PC-3 (cell line): ENCODE data around the gene MAP2K2. TPM values are rescaled to one million over a fixed set of nuclear protein-coding genes. Genes with fewer than 3 reads are reported as not detected.

Experiments
- ATAC-seq: fragments of 200-7000 bp; cut with Tn5 transposase; 2 replicates; pipeline ENCODE4 v1.9.1; 2020; ENCODE audit warnings: mild to moderate bottlenecking, moderate library complexity
- BruUV-seq: library from RNA; stranded (reverse); fragments of 400-500 nt; replicated peaks from 2 replicates; lab custom pipeline; 2021; lab: Mats Ljungman, UMichigan
- CTCF ChIA-PET: fragments of 300-600 bp; sonication (Branson Sonifier 250); formaldehyde crosslinking; loops from one replicate; lab custom pipeline; 2022; ENCODE audit warnings: antibody characterized with exemption; lab: Charles Lee
- POLR2A ChIA-PET: fragments of 300-600 bp; sonication (Branson Sonifier 250); formaldehyde crosslinking; loops from one replicate; lab custom pipeline; 2022; ENCODE audit warnings: antibody characterized with exemption; ENCODE audit not compliant: unreplicated experiment; lab: Charles Lee
- DNase-seq: peaks from one replicate; pipeline ENCODE4 v3.0.0-alpha.2; 2015
- H2AFZ ChIP-seq: fragments of 300-600 bp; sonication (generic); 2 replicates; pipeline ENCODE4 v1.6.0; 2016; ENCODE audit warnings: antibody characterized with exemption, low read length
- H3F3A ChIP-seq: fragments of 300-600 bp; sonication (generic); one replicate; pipeline ENCODE4 v1.6.0; 2017; ENCODE audit warnings: antibody characterized with exemption, low read length, control low read depth, mild to moderate bottlenecking; ENCODE audit not compliant: unreplicated experiment
- H3K27ac ChIP-seq: fragments of 300-600 bp; sonication (generic); 2 replicates; pipeline ENCODE4 v1.5.1; 2016; ENCODE audit warnings: mild to moderate bottlenecking, low read length
- H3K27me3 ChIP-seq: fragments of 300-600 bp; sonication (generic); 2 replicates; pipeline ENCODE4 v1.6.1; 2016; ENCODE audit warnings: low read length, mixed read lengths
- H3K36me3 ChIP-seq: fragments of 300-600 bp; sonication (generic); 2 replicates; pipeline ENCODE4 v1.6.1; 2016; ENCODE audit warnings: low read depth, mixed run types, low read length, mixed read lengths
- H3K4me1 ChIP-seq: fragments of 300-600 bp; sonication (generic); 2 replicates; pipeline ENCODE4 v1.5.1; 2016; ENCODE audit warnings: low read length; ENCODE audit not compliant: insufficient read depth
- H3K4me2 ChIP-seq: fragments of 300-600 bp; sonication (generic); 2 replicates; pipeline ENCODE4 v1.6.0; 2016; ENCODE audit warnings: low read length
- H3K4me3 ChIP-seq: fragments of 300-600 bp; sonication (generic); 2 replicates; pipeline ENCODE4 v1.5.1; 2016; ENCODE audit warnings: mild to moderate bottlenecking, low read length, mixed read lengths
- H3K79me2 ChIP-seq: fragments of 300-600 bp; sonication (generic); 2 replicates; pipeline ENCODE4 v1.6.1; 2017; ENCODE audit warnings: low read length, mixed read lengths
- H3K9ac ChIP-seq: fragments of 300-600 bp; sonication (generic); 2 replicates; pipeline ENCODE4 v1.6.0; 2016; ENCODE audit warnings: mild to moderate bottlenecking, low read length
- H3K9me2 ChIP-seq: fragments of 300-600 bp; sonication (generic); replicated peaks from 2 replicates; pipeline ENCODE4 v1.6.1; 2016; ENCODE audit warnings: mixed run types, low read length, mixed read lengths
- H3K9me3 ChIP-seq: fragments of 300-600 bp; sonication (generic); 2 replicates; pipeline ENCODE4 v1.6.1; 2016; ENCODE audit warnings: low read length, mixed read lengths
- H4K20me1 ChIP-seq: fragments of 300-600 bp; sonication (generic); 2 replicates; pipeline ENCODE4 v1.6.1; 2016; ENCODE audit warnings: low read length, mixed read lengths
- CTCF ChIP-seq: fragments of 300-600 bp; sonication (generic); conservative IDR thresholded peaks from 2 replicates; pipeline ENCODE4 v1.5.1; 2017; ENCODE audit warnings: antibody characterized with exemption, low read depth, mild to moderate bottlenecking, low read length
- EZH2 ChIP-seq: fragments of 300-600 bp; sonication (generic); IDR thresholded peaks from one replicate; pipeline ENCODE4 v1.6.1; 2017; ENCODE audit warnings: antibody characterized with exemption, mild to moderate bottlenecking, low read length; ENCODE audit not compliant: unreplicated experiment
- EZH2phosphoT487 ChIP-seq: fragments of 300-600 bp; sonication (generic); IDR thresholded peaks from 2 replicates; pipeline ENCODE4 v1.6.1; 2018; ENCODE audit warnings: mild to moderate bottlenecking, antibody characterized with exemption, low read length, borderline replicate concordance
- intact Hi-C: fragments of 100-400 bp; cut with micrococcal nuclease; formaldehyde crosslinking; loops from 2 replicates; pipeline ENCODE4 v1.9.0; 2023
- total RNA-seq: library from RNA; depleted of rRNA; stranded (reverse); fragments of >200 nt; gene quantifications from 2 replicates; pipeline ENCODE4 v1.2.3, GENCODE V29; 2014

MAP2K2 gene
- total RNA-seq, 1 experiment from 2014 or later, result 229 TPM

DNA sequence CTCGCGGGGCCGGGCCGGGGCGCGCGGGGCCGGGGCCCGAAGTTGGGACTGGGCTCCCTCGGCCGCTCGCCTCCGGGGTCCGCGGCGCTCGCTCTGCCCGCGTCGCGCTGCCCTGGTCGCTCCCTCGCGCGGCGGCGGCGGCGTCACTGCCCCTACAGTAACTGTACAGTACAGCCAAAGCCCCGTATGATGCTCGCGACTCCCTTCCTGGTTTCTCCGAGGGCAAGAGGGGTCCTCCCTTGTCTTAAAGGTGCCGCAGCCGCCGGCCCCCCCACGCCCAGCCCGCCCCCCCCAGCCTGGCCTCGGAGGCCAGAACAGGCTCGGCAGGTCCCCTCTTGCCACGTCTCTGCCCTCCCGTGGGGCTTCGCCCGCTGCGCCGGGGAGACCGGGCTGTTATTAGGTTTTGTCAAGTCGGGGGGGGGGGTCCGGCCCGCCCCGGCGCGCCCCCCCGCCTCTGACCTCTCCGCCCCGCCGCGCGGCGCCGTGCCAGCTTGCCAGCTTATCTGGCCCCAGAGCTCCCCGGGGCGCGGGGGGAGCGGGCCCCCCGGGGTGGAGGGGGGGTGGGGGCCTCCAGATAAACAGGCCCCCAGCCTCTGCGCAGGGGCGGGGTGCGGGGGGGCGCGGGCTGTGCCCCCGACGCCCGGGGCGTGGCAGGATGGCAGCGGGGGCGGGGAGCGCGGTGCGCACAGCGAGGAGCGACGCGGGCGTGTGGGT, 57.1 kb downstream of the MAP2K2 start, which contains the start of gene ZBTB7A:
Gene ZBTB7A, minus strand, starts transcription at position 218 of the 714 bp plus-strand sequence. CDS start 11,667 bp downstream, outside the sequence.
- Histone ChIP-seq H3K27ac (no peak within 1 kb of the TSS), H2AFZ (peak within 1 kb of the TSS; percentile 76; the same call in 1 of the 2 replicates), H3K4me2 (peak within 1 kb of the TSS; percentile 82), H3K36me3 (no peaks in the 10 kb centered on the region), H3K9me3 (no peaks in the 10 kb centered on the region), H3K9ac (peak within 1 kb of the TSS; percentile 55; the same call in 1 of the 2 replicates), H3K79me2 (peaks cover 33% of the 10 kb centered on the region), H3K4me1 (peaks cover 17% of the 10 kb centered on the region), H3K27me3 (no peaks in the 10 kb centered on the region), H3F3A (no peaks in the 10 kb centered on the region), H3K4me3 (peak within 1 kb of the TSS; percentile 76), H3K9me2 (no peaks in the 10 kb centered on the region), H4K20me1 (peaks cover 14% of the 10 kb centered on the region; the same call in 1 of the 2 replicates)
- TF ChIP-seq CTCF, result no peak
- TF ChIP-seq EZH2phosphoT487, result no peak
- TF ChIP-seq EZH2, result no peak
- POLR2A ChIA-PET, result interaction anchor here (0.6 to 0.7 kb wide), 2 partner anchors 14 to 906 kb away, joined by 4 to 16 read pairs; no protein-coding TSS in a partner anchor
- intact Hi-C loops, result no loop called here
- ATAC-seq, result peak; percentile 25
- CTCF ChIA-PET, result interaction anchor here (0.6 kb wide), 1 partner anchor 1506 kb away, joined by 5 read pairs; no protein-coding TSS in a partner anchor
- BruUV-seq, result no TSS peak
- DNase-seq, result peak; percentile 53

- peak overlapping the region; percentile 55; the same call in 1 of the 2 replicates for H3K9ac ChIP-seq
- H3K79me2 ChIP-seq, result peaks cover 39% of the 10 kb centered on the region
- no peak overlapping the region for H3K27ac ChIP-seq
- intact Hi-C loops, result no loop called here
- CTCF ChIA-PET, result no interaction called here
- peaks cover 24% of the 10 kb centered on the region for H3K4me1 ChIP-seq
- TF ChIP-seq CTCF (no peak), EZH2 (no peak), EZH2phosphoT487 (no peak)
- BruUV-seq, result no TSS peak
- no peak for ATAC-seq
- H3K4me2 ChIP-seq, result peak overlapping the region; percentile 78
- H2AFZ ChIP-seq, result peak overlapping the region; percentile 30; the same call in 1 of the 2 replicates
- no peaks in the 10 kb centered on the region for H3K9me3 ChIP-seq
- H4K20me1 ChIP-seq, result peaks cover 18% of the 10 kb centered on the region; the same call in 1 of the 2 replicates
- H3K9me2 ChIP-seq, result no peaks in the 10 kb centered on the region
- DNase-seq, result no peak
- H3K4me3 ChIP-seq, result peak overlapping the region; percentile 76
- H3K27me3 ChIP-seq, result no peaks in the 10 kb centered on the region
- POLR2A ChIA-PET, result interaction anchor here (0.6 kb wide), 1 partner anchor 14 kb away, joined by 4 read pairs; no protein-coding TSS in a partner anchor
- no peaks in the 10 kb centered on the region for H3F3A ChIP-seq
- H3K36me3 ChIP-seq, result no peaks in the 10 kb centered on the region
These were observed 57.7 kb downstream of the MAP2K2 start for GRCh38 chr19:4066176-4066606.
